Retinal pigment epithelial cell (primary cell): ENCODE measurements around the gene LYRM2.

Experiments
- DNase-seq: peaks from one replicate; pipeline ENCODE4 v3.0.0-alpha.2; 2010; ENCODE audit warnings: low read depth
- H3K4me3 ChIP-seq: 2 replicates; pipeline ENCODE4 v1.5.1; 2011; ENCODE audit warnings: mild to moderate bottlenecking, low read length, control low read depth, moderate library complexity
- TF ChIP-seq, protein P1 (sequence below): conservative IDR thresholded peaks from 2 replicates; pipeline ENCODE4 v1.5.1; 2011; ENCODE audit warnings: low read depth, low read length, control low read depth, inconsistent platforms

LYRM2 gene

DNA sequence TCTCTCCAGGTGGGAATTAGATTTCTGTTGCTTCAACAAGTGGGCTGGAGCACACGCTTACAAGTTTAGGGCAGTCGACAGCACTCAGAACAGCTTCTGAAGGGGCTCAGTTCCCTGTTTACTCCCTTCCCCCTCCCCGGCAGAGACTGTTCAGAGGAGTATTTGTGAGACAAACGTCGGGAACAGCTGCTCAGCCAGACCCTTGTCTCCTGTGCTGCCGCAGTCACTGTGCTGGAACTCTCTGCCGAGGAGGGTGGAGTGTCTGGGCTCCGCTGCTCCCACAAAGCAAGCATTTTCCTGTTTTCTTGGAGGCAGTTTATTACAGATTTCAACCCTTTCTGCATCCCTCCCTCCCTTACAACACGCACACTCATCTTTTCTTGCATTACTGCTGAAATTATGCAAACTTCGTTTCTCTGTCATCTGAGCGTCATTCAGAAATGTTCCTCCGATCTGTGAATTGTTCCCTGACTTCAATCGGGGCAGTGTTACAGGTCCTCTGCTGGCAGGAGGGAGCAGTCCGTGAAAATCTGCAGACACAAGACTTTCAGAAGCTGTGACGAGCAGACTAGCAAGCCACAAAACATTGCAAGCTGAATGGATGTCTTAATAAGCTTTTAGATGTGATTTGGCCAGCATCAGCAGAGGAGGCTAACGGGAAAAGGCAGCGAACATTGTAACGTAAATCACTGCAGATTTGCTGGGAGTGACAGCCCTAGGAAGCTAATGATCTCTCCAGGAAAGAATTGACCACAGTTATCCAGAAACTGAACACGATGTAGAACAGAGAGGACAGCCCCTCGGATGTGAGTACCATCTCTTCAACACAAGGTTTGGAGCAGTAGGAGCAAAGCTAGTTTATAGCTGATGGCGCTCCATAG lies 76.2 kb downstream of the LYRM2 start:
- H3K4me3 ChIP-seq = peak overlapping the region; percentile 25
- no peak for DNase-seq
- TF ChIP-seq, protein P1, sequence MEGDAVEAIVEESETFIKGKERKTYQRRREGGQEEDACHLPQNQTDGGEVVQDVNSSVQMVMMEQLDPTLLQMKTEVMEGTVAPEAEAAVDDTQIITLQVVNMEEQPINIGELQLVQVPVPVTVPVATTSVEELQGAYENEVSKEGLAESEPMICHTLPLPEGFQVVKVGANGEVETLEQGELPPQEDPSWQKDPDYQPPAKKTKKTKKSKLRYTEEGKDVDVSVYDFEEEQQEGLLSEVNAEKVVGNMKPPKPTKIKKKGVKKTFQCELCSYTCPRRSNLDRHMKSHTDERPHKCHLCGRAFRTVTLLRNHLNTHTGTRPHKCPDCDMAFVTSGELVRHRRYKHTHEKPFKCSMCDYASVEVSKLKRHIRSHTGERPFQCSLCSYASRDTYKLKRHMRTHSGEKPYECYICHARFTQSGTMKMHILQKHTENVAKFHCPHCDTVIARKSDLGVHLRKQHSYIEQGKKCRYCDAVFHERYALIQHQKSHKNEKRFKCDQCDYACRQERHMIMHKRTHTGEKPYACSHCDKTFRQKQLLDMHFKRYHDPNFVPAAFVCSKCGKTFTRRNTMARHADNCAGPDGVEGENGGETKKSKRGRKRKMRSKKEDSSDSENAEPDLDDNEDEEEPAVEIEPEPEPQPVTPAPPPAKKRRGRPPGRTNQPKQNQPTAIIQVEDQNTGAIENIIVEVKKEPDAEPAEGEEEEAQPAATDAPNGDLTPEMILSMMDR = no peak

DNA sequence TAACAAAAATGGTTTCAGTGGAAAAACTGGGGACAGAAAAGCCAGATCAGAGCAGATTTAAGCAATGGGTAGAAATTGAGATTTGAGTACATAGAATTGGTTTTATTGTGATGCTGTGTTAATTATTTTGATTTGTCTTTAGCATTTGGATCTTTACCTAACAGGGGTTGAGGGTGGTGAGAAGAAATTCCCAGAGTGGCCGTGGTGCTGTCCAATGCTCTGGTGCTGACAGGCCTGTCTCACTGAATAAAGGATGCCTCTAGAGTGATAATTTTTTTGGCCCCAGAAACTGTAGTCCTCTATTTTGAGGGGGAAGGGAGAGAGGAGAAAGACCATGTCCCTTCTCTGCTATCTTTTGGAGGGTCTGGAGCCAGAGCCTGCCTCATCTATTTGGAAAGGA lies 79.1 kb downstream of the LYRM2 start:
- TF ChIP-seq, protein P1 = no peak
- DNase-seq = no peak
- no peak overlapping the region for H3K4me3 ChIP-seq

DNA sequence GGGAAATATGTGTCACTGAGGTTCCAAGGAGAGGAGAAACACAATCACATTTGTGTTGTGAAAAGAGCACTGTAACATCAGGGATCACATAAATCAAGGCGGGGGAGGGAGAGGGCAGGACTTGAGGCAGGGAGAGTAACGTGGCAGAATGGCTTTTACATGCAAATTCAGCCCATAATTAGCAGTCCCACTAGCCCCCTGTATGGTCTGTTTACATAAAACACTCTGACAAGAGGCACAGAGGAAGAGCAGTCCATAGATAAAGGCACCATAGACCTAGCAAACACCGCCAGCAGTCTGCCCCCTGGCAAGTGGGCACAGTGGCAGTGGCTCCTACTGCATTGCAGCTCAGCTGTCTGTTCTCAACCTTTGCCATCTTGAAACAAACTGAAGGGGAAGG lies 82.7 kb downstream of the LYRM2 start:
- H3K4me3 ChIP-seq = no peak overlapping the region
- no peak for DNase-seq
- TF ChIP-seq, protein P1 = no peak

DNA sequence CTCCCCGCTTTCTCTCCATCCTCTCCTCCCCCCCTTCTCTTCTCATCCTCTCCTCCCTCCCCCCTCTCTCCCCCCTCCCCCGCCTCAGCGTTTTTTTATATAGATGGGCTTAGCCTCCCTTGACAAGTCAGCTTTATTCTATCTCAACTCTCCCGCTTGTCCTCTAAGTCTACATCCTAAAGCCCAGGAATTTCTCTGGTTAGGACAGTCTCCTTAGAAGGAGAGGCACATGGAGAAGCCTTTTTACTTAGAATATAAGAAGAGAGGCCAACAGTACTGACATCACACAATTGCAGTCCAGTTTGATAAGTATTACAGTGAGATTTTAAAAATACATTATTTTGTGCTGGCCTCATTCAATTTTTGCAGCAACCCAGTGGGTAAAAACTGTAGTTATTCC lies 83.5 kb downstream of the LYRM2 start:
- TF ChIP-seq, protein P1 = no peak
- no peak for DNase-seq
- no peak overlapping the region for H3K4me3 ChIP-seq

DNA sequence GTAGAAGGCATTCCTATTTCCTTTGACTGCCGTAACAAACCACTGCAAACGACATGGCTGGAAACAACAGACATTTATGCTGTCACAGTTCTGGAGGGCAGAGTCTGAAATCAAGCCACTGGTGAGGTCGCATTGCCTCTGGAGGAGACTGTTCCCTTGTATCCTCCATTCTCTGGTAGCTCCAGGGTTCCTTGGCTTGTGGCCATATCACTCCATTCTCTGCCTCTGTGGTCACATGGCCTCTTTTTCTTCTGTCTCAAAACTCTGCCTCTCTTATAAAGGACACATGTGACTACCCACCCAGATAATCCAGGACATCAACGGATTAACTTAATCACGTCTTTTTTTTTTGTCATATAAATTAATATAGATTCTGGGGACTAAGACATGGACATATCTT lies 84.4 kb downstream of the LYRM2 start:
- no peak overlapping the region for H3K4me3 ChIP-seq
- no peak for DNase-seq
- TF ChIP-seq, protein P1 = no peak

DNA sequence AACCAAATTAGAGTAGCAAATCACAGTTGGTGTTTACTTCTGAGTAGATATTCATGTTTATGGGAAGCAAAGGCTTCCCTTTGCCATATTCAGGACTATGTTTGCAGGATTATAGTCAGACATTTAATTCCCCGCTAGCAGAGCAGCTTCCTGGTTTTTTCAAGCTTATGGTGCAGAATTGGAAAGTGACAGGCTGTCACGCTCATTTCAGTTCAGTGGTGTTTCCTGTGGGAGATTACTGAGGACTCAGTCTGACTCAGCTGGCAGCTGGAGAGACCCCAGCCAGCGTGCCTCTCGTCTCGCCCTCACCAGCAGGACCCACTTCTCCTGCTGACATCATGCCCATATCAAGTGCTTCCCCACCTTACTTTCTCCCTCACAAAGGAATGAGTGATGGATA lies 85.1 kb downstream of the LYRM2 start:
- H3K4me3 ChIP-seq = no peak overlapping the region
- TF ChIP-seq, protein P1 = no peak
- no peak for DNase-seq

DNA sequence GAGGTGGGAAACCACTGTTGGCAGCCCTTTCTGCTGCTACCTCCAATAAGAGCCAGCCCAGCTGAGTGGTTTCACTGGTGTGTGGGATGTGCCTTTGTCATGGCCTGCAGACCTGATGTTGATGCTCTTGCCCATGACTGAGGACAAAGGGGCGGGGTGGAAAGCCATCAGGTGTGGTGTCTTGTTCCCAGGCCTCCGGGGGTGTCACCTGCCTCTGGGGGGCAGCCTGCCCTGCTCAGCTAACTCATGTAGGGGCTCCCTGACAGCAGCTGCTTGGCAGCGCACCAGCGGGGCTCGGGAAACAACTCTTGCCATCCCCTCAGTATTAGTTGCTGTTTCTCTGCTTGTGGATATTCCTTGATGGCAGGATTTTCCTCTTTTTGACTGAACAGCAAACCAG lies 91.3 kb downstream of the LYRM2 start:
- TF ChIP-seq, protein P1 = no peak
- DNase-seq = no peak
- H3K4me3 ChIP-seq = no peak overlapping the region
